Upper lobe of right lung (tissue), 1 donor: ENCODE results near the gene ABLIM2. TPM values are rescaled to one million over a fixed set of nuclear protein-coding genes. Genes with fewer than 3 reads are reported as not detected.

ENCODE experiments used
- ATAC-seq: fragments of 200-7000 bp; cut with Tn5 transposase; one replicate; pipeline ENCODE4 v1.9.1; 2020; ENCODE audit warnings: mild to moderate bottlenecking, moderate library complexity
- DNase-seq: peaks from one replicate; pipeline ENCODE4 v3.0.0-alpha.2; 2020
- H3K27ac ChIP-seq: fragments of 200-600 bp; one replicate; pipeline ENCODE4 v1.8.0; 2022
- H3K27me3 ChIP-seq: fragments of 200-600 bp; one replicate; pipeline ENCODE4 v1.8.0; 2022; ENCODE audit warnings: mild to moderate bottlenecking
- H3K36me3 ChIP-seq: fragments of 200-600 bp; one replicate; pipeline ENCODE4 v1.8.0; 2022
- H3K4me1 ChIP-seq: fragments of 200-600 bp; one replicate; pipeline ENCODE4 v1.8.0; 2022
- H3K4me3 ChIP-seq: fragments of 200-600 bp; one replicate; pipeline ENCODE4 v1.8.0; 2022; ENCODE audit warnings: mild to moderate bottlenecking
- H3K9me3 ChIP-seq: fragments of 200-600 bp; one replicate; pipeline ENCODE4 v1.8.0; 2022
- intact Hi-C: fragments of 100-400 bp; cut with DNase I; formaldehyde crosslinking; loops from one replicate; pipeline ENCODE4 v1.11.0; 2022
- total RNA-seq: library from RNA; stranded (reverse); fragmentation: NEBNext Ultra II Directional; extraction: Animal tissue kit (Norgen Biotek cat#: 25700); gene quantifications from one replicate; pipeline ENCODE4 v1.2.1, GENCODE V29; 2021
- TF ChIP-seq, protein P1 (sequence below): fragments of 200-600 bp; IDR thresholded peaks from one replicate; pipeline ENCODE4 v1.8.0; 2022; ENCODE audit warnings: antibody characterized with exemption
- donor health status: DM: no; HTN: yes; CAD: no; lungs with severe emphysema.

ABLIM2 gene
- total RNA-seq, 1 donor from 2014 or later, result 12.7 TPM

DNA sequence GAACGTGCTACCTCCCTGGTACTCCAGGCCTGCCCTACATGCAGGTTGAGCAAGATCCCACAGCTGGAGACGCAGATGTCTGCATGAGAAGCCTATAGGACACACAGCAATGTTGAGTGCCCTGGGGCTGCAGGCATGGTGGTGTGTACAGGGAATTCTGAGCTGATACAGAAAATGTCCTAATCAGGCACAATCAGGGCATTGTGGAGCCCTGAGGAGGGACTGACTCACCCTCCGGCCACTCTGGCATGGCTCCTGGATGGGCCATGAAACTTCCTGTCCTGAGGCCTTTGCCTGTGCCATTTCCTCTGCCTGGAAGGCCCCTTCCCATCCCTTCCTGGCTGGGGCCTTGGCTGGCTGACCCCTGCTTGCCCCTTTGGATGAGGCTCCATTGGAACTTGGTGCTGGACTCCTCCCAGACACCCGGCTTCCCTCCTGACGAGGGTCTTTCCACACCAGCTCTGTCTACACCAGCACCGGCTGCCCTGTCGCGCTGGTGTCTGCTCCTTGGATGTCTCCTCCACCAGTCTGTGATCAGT is 202.3 kb downstream of the ABLIM2 start:
- DNase-seq (no peak), ATAC-seq (peak; percentile 74)
- no peak overlapping the region for H3K4me3 ChIP-seq
- H3K4me1 ChIP-seq, result peaks cover 26% of the 10 kb centered on the region
- TF ChIP-seq, protein P1, sequence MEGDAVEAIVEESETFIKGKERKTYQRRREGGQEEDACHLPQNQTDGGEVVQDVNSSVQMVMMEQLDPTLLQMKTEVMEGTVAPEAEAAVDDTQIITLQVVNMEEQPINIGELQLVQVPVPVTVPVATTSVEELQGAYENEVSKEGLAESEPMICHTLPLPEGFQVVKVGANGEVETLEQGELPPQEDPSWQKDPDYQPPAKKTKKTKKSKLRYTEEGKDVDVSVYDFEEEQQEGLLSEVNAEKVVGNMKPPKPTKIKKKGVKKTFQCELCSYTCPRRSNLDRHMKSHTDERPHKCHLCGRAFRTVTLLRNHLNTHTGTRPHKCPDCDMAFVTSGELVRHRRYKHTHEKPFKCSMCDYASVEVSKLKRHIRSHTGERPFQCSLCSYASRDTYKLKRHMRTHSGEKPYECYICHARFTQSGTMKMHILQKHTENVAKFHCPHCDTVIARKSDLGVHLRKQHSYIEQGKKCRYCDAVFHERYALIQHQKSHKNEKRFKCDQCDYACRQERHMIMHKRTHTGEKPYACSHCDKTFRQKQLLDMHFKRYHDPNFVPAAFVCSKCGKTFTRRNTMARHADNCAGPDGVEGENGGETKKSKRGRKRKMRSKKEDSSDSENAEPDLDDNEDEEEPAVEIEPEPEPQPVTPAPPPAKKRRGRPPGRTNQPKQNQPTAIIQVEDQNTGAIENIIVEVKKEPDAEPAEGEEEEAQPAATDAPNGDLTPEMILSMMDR, result no peak
- H3K27ac ChIP-seq, result no peak overlapping the region
- no peaks in the 10 kb centered on the region for H3K36me3 ChIP-seq
- intact Hi-C loops, result no loop called here
- H3K9me3 ChIP-seq, result no peaks in the 10 kb centered on the region
- H3K27me3 ChIP-seq, result no peaks in the 10 kb centered on the region

DNA sequence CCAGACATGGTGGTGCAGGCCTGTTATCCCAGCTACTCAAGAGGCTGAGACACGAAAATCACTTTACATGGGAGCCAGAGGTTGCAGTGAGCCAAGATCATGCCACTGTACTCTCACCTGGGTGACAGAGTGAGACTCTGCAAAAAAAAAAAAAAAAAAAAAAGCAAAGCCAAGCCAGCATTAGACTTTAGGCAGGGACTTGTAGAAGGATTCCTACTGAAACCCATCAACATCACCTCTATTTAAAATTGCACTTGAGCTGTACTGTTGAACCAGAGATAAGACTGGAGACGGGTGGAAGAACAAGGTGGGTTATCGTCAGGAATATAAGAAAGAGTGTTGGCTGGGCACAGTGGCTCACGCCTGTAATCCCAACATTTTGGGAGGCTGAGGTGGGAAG is 203.2 kb downstream of the ABLIM2 start:
- no peak for DNase-seq
- H3K27me3 ChIP-seq, result no peaks in the 10 kb centered on the region
- no peaks in the 10 kb centered on the region for H3K9me3 ChIP-seq
- H3K4me3 ChIP-seq, result no peak overlapping the region
- intact Hi-C loops, result no loop called here
- H3K4me1 ChIP-seq, result peaks cover 16% of the 10 kb centered on the region
- TF ChIP-seq, protein P1, result no peak
- ATAC-seq, result no peak
- no peaks in the 10 kb centered on the region for H3K36me3 ChIP-seq
- no peak overlapping the region for H3K27ac ChIP-seq

- intact Hi-C loops, result no loop called here
- no peaks in the 10 kb centered on the region for H3K36me3 ChIP-seq
- H3K9me3 ChIP-seq, result no peaks in the 10 kb centered on the region
- H3K4me3 ChIP-seq, result no peak overlapping the region
- no peak for DNase-seq
- ATAC-seq, result no peak
- no peak overlapping the region for H3K27ac ChIP-seq
- peaks cover 9% of the 10 kb centered on the region for H3K4me1 ChIP-seq
- TF ChIP-seq, protein P1, result no peak
- no peaks in the 10 kb centered on the region for H3K27me3 ChIP-seq
Measured at GRCh38 chr4:7952615-7953014, 206.0 kb downstream of the ABLIM2 start.

GRCh38 chr4:7950301-7951092 is 208.1 kb downstream of the ABLIM2 start:
- ATAC-seq, result peak; percentile 12
- no peaks in the 10 kb centered on the region for H3K36me3 ChIP-seq
- peak; percentile 55 for DNase-seq
- H3K27ac ChIP-seq, result no peak overlapping the region
- H3K27me3 ChIP-seq, result no peaks in the 10 kb centered on the region
- intact Hi-C loops, result no loop called here
- no peaks in the 10 kb centered on the region for H3K9me3 ChIP-seq
- H3K4me1 ChIP-seq, result no peaks in the 10 kb centered on the region
- TF ChIP-seq, protein P1, result no peak
- H3K4me3 ChIP-seq, result no peak overlapping the region

- H3K9me3 ChIP-seq, result no peaks in the 10 kb centered on the region
- H3K27ac ChIP-seq, result no peak overlapping the region
- intact Hi-C loops, result no loop called here
- H3K4me3 ChIP-seq, result no peak overlapping the region
- H3K36me3 ChIP-seq, result no peaks in the 10 kb centered on the region
- H3K4me1 ChIP-seq, result no peaks in the 10 kb centered on the region
- ATAC-seq (peak; percentile 33), DNase-seq (peak; percentile 46)
- no peaks in the 10 kb centered on the region for H3K27me3 ChIP-seq
- TF ChIP-seq, protein P1, result no peak
Measured at GRCh38 chr4:7949759-7950158, 208.9 kb downstream of the ABLIM2 start.
